ENCODE data around the gene ASAP2. TPM values are rescaled to one million over a fixed set of nuclear protein-coding genes. Genes with fewer than 3 reads are reported as not detected.

Gene ASAP2
- total and polyA plus RNA-seq, 9 of the 15 experiments (the other 6 are each of a cell fraction or from before 2014, with no cell fraction given): 0.06 to 4.3 (median 3.1) TPM

- 62% methylated on average over 19 of the region's 19 CpGs for WGBS (ENCODE audit: insufficient coverage, low coverage, missing lambda C conversion rate)
- FAIRE-seq: no peak
Measured at GRCh38 chr2:9401646-9402371, 195.2 kb downstream of the ASAP2 start.

More at GRCh38 chr2:9401646-9402371, 195.2 kb downstream of the ASAP2 start:
- ATAC-seq (peak; percentile 90), DNase-seq (ENCODE audit: extremely low read depth in 1 of 4, low spot score in 3 of 4) (peak in 2 of 4 experiments; percentile 41 to 48)
- H3K9me3 ChIP-seq (replicated peaks; ENCODE audit: control insufficient read depth, insufficient read depth, low read depth, low read length): no peaks in the 10 kb centered on the region
- no peak overlapping the region for H3K4me2 ChIP-seq (ENCODE audit: insufficient read depth, low read length)
- ChIA-PET CTCF (ENCODE audit: low intra/inter-chr PET ratio) (no interaction called here), POLR2A (interaction anchor here (0.6 to 4.4 kb wide), 4 partner anchors 13 to 88 kb away, joined by 3 to 16 read pairs (median 4); no protein-coding TSS in a partner anchor)
- no peak overlapping the region for H3K4me3 ChIP-seq
- peaks cover 3% of the 10 kb centered on the region for H3K9me1 ChIP-seq (ENCODE audit: control insufficient read depth, insufficient read depth, low read length)
- H3K9ac ChIP-seq (ENCODE audit: insufficient read depth in 1 of 2, low read depth in 2 of 2, low read length in 2 of 2): peak overlapping the region in 1 of 2 experiments; percentile 57; a peak in 1 of 4 replicates
- peaks cover 0 to 12% of the 10 kb centered on the region in 2 experiments; a peak in 2 of 5 replicates for H3K4me1 ChIP-seq (replicated peaks in 1 of 2; ENCODE audit: control insufficient read depth in 2 of 2, insufficient read depth in 2 of 2, low read length in 2 of 2)
- in situ Hi-C loops (cut with MboI): no loop called here
- intact Hi-C loops (cut with micrococcal nuclease): no loop called here
- BruUV-seq (replicated peaks): no TSS peak
- no peaks in the 10 kb centered on the region for H3K79me2 ChIP-seq (ENCODE audit: control insufficient read depth, insufficient read depth, low read length)
- H3K27me3 ChIP-seq (ENCODE audit: control insufficient read depth in 2 of 2, insufficient read depth in 2 of 2, low read length in 2 of 2): no peaks in the 10 kb centered on the region
- no peaks in the 10 kb centered on the region; the same call in 1 of the 2 replicates for H4K20me1 ChIP-seq (replicated peaks; ENCODE audit: control insufficient read depth, insufficient read depth, low read length)
- no peak for TF ChIP-seq ZNF23 (CRISPR knock-in tag; IDR thresholded peaks at IDR 0.05)
- TF ChIP-seq CTCF (IDR thresholded peaks at IDR 0.05 in 2 of 3, conservative IDR thresholded peaks at IDR 0.05 in 1 of 3; ENCODE audit: insufficient read depth in 2 of 3, low read depth in 1 of 3, low read length in 3 of 3): peak; percentile 50 to 63 (median 63)
- H3K36me3 ChIP-seq (ENCODE audit: control insufficient read depth, insufficient read depth, low read length): peaks cover 12% of the 10 kb centered on the region
- no peak overlapping the region for H3K27ac ChIP-seq (ENCODE audit: extremely low read depth, low read depth, low read length)
- H2AFZ ChIP-seq (ENCODE audit: low read depth, low read length): no peak overlapping the region
